Lung microvascular endothelial cell (primary cell): ENCODE data around the gene NMD3. TPM values are rescaled to one million over a fixed set of nuclear protein-coding genes. Genes with fewer than 3 reads are reported as not detected.
"Not testable (repeated sequence)": the region's sequence is repeated elsewhere in the genome, so short reads cannot be mapped to it uniquely, and the experiment has no call there.

Experiments used
- DNase-seq, 2 donors: peaks; one replicate each; pipeline versions ENCODE4 v3.0.0 to v3.0.0-alpha.2; 2010; ENCODE audit warnings: low read depth in 2 of 2
- total RNA-seq: library from RNA; depleted of rRNA; stranded (reverse); fragments of >200 nt; gene quantifications from 2 replicates; pipeline ENCODE4 v1.2.1, GENCODE V29; 2014

NMD3 gene
- total RNA-seq, 1 donor from 2014 or later: 65.7 TPM

- no peak for DNase-seq
Observed at GRCh38 chr3:161275919-161276318, 54.8 kb downstream of the NMD3 start.

- not testable (repeated sequence) for DNase-seq
Observed at GRCh38 chr3:161282387-161282786, 61.3 kb downstream of the NMD3 start.

- DNase-seq: no peak
Observed at GRCh38 chr3:161284989-161285388, 63.9 kb downstream of the NMD3 start.

DNA sequence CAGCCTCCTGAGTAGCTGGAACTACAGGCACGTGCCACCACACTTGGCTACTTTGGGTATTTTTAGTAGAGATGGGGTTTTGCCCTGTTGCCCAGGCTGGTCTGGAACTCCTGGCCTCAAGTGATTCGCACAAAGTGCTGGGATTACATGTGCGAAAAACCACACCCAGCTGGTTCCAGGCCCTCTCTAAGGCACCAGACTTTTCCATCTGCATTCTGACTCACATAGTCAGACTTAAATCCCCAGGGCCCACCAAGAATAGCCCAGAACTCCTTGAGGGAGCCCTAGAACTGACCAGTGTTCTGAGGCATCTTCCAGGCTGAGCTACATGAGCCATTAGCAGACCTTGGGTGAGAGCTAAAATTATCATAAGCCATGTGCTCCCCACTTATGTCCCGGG, 68.1 kb downstream of the NMD3 start:
- no peak for DNase-seq

GRCh38 chr3:161291191-161291901, 70.2 kb downstream of the NMD3 start:
- no peak for DNase-seq

GRCh38 chr3:161293381-161293780, 72.3 kb downstream of the NMD3 start:
- DNase-seq: no peak

GRCh38 chr3:161295325-161295724, 74.2 kb downstream of the NMD3 start:
- no peak for DNase-seq

DNA sequence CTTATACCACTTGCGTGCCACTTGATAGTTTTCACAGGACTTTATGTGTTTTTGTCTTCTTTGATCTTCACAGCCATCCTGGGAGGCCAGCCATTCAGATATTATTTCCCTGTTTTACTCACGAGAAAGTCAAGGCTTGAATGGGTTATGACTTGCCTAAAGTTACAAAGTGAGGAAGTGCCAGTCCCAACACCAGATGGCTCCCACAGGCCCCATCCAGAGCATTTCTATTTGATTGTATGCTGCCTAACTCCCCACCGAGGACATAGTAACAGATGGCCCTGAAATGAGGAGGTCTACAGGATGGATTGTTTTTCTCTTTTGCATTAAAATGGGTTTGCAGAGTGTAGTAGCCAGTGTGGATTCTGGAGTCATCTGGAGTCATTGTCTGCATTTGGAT, 75.7 kb downstream of the NMD3 start:
- DNase-seq: no peak

Other genes with a start within 250 kb of the NMD3 start
- gene B3GALNT1, start 116.0 kb upstream of the NMD3 start, total RNA-seq: 6.3 and 8.7 TPM in 2 replicates
- not detected in 2 replicates for gene SPTSSB, start 150.2 kb downstream of the NMD3 start, total RNA-seq